C4-2B (cell line): ENCODE data around the gene FLYWCH1.

Experiments
- H3K27ac ChIP-seq: fragments of 450-650 bp; 2 replicates; pipeline ENCODE4 v1.5.1; 2017
- CTCF ChIP-seq: fragments of 450-650 bp; conservative IDR thresholded peaks from 2 replicates; pipeline ENCODE4 v1.5.1; 2017; ENCODE audit warnings: mild to moderate bottlenecking
- ZFX ChIP-seq: fragments of 450-650 bp; IDR thresholded peaks from 2 replicates; pipeline ENCODE4 v1.6.1; 2017

The FLYWCH1 gene

GRCh38 chr16:2874032-2874911 lies 37.5 kb upstream of the FLYWCH1 start:
- TF ChIP-seq CTCF, result no peak; the same call in 1 of the 2 replicates
- TF ChIP-seq ZFX, result no peak
- H3K27ac ChIP-seq, result peak overlapping the region; percentile 83

- TF ChIP-seq CTCF (peak; percentile 99), ZFX (no peak)
- H3K27ac ChIP-seq, result peak overlapping the region; percentile 83
Measured at GRCh38 chr16:2874912-2875362, 36.8 kb upstream of the FLYWCH1 start.

GRCh38 chr16:2879854-2880508 lies 31.8 kb upstream of the FLYWCH1 start:
- TF ChIP-seq ZFX (no peak), CTCF (no peak)
- H3K27ac ChIP-seq, result no peak overlapping the region

GRCh38 chr16:2881783-2882649 lies 29.7 kb upstream of the FLYWCH1 start:
- TF ChIP-seq ZFX (no peak), CTCF (no peak)
- H3K27ac ChIP-seq, result peak overlapping the region; percentile 95

- TF ChIP-seq ZFX (peak; percentile 60; the same call in 1 of the 2 replicates), CTCF (no peak)
- H3K27ac ChIP-seq, result peak within 1 kb of the TSS; percentile 95
Measured at GRCh38 chr16:2882650-2883457, 28.9 kb upstream of the FLYWCH1 start, which contains the start of gene FLYWCH2. Gene FLYWCH2 (plus strand): TSS chr16:2883215. CDS start chr16:2896450, 13,235 bp downstream.

- H3K27ac ChIP-seq, result peak overlapping the region; percentile 95
- no peak for TF ChIP-seq CTCF
- TF ChIP-seq ZFX, result no peak
Measured at GRCh38 chr16:2883458-2883908, 28.2 kb upstream of the FLYWCH1 start.
